Measurements from ENCODE around the gene DDAH1. TPM values are rescaled to one million over a fixed set of nuclear protein-coding genes. Genes with fewer than 3 reads are reported as not detected.

DDAH1 gene
- total RNA-seq, 1 experiment from 2014 or later = 36.3 TPM

- H3K36me3 Mint-ChIP-seq (ENCODE audit: insufficient read depth in 1 of 3, low read depth in 3 of 3) = no peaks in the 10 kb centered on the region
Measured at GRCh38 chr1:85478366-85478765, 13.4 kb upstream of the DDAH1 start.

More at GRCh38 chr1:85478366-85478765, 13.4 kb upstream of the DDAH1 start:
- H3K4me3 Mint-ChIP-seq = no peak overlapping the region
- Histone ChIP-seq H3K27ac (ENCODE audit: insufficient read length, low read depth, low read length) (no peak overlapping the region), H4K91ac (ENCODE audit: insufficient read length, low read depth, low read length) (no peak overlapping the region), H3T11ph (ENCODE audit: low read length) (no peak overlapping the region), H3K18ac (ENCODE audit: insufficient read length, low read depth, low read length) (no peak overlapping the region), H3K56ac (ENCODE audit: insufficient read length, low read depth, low read length) (no peak overlapping the region), H3K14ac (ENCODE audit: insufficient read depth, low read length) (no peak overlapping the region), H2BK15ac (ENCODE audit: low read depth, low read length) (no peak overlapping the region), H3K4me2 (ENCODE audit: insufficient read depth, insufficient read length, low read length) (no peak overlapping the region), H3K27me3 (ENCODE audit: insufficient read depth, low read length) (no peaks in the 10 kb centered on the region), H3K79me1 (ENCODE audit: insufficient read depth, low read depth, low read length, poor library complexity, severe bottlenecking) (no peaks in the 10 kb centered on the region), H4K20me1 (ENCODE audit: control insufficient read depth, insufficient read depth, insufficient read length) (no peaks in the 10 kb centered on the region), H2AK5ac (ENCODE audit: insufficient read length, low read length) (no peak overlapping the region), H2BK12ac (ENCODE audit: insufficient read length, low read depth, low read length) (no peak overlapping the region), H4K5ac (ENCODE audit: insufficient read length, low read depth, low read length) (no peak overlapping the region), H4K8ac (replicated peaks; ENCODE audit: insufficient read length, low read depth, low read length) (no peak overlapping the region), H3K9ac (ENCODE audit: extremely low read depth, insufficient read length, low read length) (no peak overlapping the region), H2BK20ac (ENCODE audit: low read depth, low read length, poor library complexity, severe bottlenecking) (no peak overlapping the region), H2AFZ (ENCODE audit: low read length) (no peak overlapping the region), H3K4ac (ENCODE audit: low read depth, low read length) (no peak overlapping the region), H3K23me2 (ENCODE audit: insufficient read length, low read depth, low read length, poor library complexity, severe bottlenecking) (no peaks in the 10 kb centered on the region), H3K79me2 (ENCODE audit: insufficient read depth, low read length) (no peaks in the 10 kb centered on the region), H3K4me1 (ENCODE audit: insufficient read depth, low read length) (no peaks in the 10 kb centered on the region; the same call in 1 of the 2 replicates), H3K9me3 (ENCODE audit: control insufficient read depth, low read depth, low read length) (no peaks in the 10 kb centered on the region), H2BK5ac (ENCODE audit: insufficient read length, low read length) (no peak overlapping the region), H2BK120ac (ENCODE audit: low read depth, low read length, poor library complexity, severe bottlenecking) (no peak overlapping the region), H3K23ac (ENCODE audit: insufficient read length, low read depth, low read length) (no peak overlapping the region)
- H3K9me3 Mint-ChIP-seq = no peaks in the 10 kb centered on the region
- H3K27ac Mint-ChIP-seq = no peak overlapping the region
- no peak for DNase-seq
- H3K4me1 Mint-ChIP-seq = peaks cover 4 to 8% of the 10 kb centered on the region in 2 experiments
- WGBS (ENCODE audit: extremely low coverage, insufficient read length, low lambda C conversion rate) = no CpG with 5 or more reads among the region's 1 CpG
- H3K27me3 Mint-ChIP-seq (ENCODE audit: low read depth) = no peaks in the 10 kb centered on the region; the same call in 1 of the 2 replicates
- TF ChIP-seq, protein P1, sequence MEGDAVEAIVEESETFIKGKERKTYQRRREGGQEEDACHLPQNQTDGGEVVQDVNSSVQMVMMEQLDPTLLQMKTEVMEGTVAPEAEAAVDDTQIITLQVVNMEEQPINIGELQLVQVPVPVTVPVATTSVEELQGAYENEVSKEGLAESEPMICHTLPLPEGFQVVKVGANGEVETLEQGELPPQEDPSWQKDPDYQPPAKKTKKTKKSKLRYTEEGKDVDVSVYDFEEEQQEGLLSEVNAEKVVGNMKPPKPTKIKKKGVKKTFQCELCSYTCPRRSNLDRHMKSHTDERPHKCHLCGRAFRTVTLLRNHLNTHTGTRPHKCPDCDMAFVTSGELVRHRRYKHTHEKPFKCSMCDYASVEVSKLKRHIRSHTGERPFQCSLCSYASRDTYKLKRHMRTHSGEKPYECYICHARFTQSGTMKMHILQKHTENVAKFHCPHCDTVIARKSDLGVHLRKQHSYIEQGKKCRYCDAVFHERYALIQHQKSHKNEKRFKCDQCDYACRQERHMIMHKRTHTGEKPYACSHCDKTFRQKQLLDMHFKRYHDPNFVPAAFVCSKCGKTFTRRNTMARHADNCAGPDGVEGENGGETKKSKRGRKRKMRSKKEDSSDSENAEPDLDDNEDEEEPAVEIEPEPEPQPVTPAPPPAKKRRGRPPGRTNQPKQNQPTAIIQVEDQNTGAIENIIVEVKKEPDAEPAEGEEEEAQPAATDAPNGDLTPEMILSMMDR (conservative IDR thresholded peaks at IDR 0.05) = no peak

All from H9 (cell line).